Measurements from ENCODE around the gene GMCL2. TPM values are rescaled to one million over a fixed set of nuclear protein-coding genes. Genes with fewer than 3 reads are reported as not detected.

The GMCL2 gene
- total RNA-seq, 2 experiments from 2014 or later, result not detected

GRCh38 chr5:178141550-178141949 is 45.6 kb downstream of the GMCL2 start:
- no peaks in the 10 kb centered on the region for H3K4me1 ChIP-seq (ENCODE audit: insufficient read depth, low read length, poor library complexity, severe bottlenecking)
- TF ChIP-seq EZH2phosphoT487 (IDR thresholded peaks at IDR 0.05; ENCODE audit: borderline replicate concordance, low read depth, low read length) (no peak), CTCF (conservative IDR thresholded peaks at IDR 0.05; ENCODE audit: low read length) (no peak)
- peaks cover 93% of the 10 kb centered on the region for H3K36me3 ChIP-seq (ENCODE audit: insufficient read depth, low read length)
- H3K9me2 ChIP-seq (ENCODE audit: insufficient read depth, low read length), result no peaks in the 10 kb centered on the region
- CTCF ChIA-PET (ENCODE audit: unreplicated experiment), result no interaction called here
- H3K79me2 ChIP-seq (ENCODE audit: insufficient read depth, low read depth, low read length), result no peaks in the 10 kb centered on the region
- no peaks in the 10 kb centered on the region for H4K20me1 ChIP-seq (ENCODE audit: insufficient read depth, low read length)
- BruUV-seq (replicated peaks), result TSS peak; percentile 25
- H3K27ac ChIP-seq (ENCODE audit: low read depth, low read length, poor library complexity, severe bottlenecking), result no peak overlapping the region
- no peak overlapping the region for H3K4me3 ChIP-seq (ENCODE audit: low read depth, low read length, poor library complexity, severe bottlenecking)
- intact Hi-C loops (cut with micrococcal nuclease; ENCODE audit: unreplicated experiment), result no loop called here
- POLR2A ChIA-PET, result no interaction called here
- no peak for DNase-seq (ENCODE audit: low spot score)
- no peak overlapping the region for H2AFZ ChIP-seq (ENCODE audit: low read length)
- no peaks in the 10 kb centered on the region for H3K9me3 ChIP-seq (ENCODE audit: low read length)
- H3K4me2 ChIP-seq (ENCODE audit: low read length), result no peak overlapping the region

GRCh38 chr5:178137991-178138390 is 49.2 kb downstream of the GMCL2 start:
- DNase-seq (ENCODE audit: low spot score), result no peak
- Histone ChIP-seq H4K20me1 (ENCODE audit: insufficient read depth, low read length) (no peaks in the 10 kb centered on the region), H2AFZ (ENCODE audit: low read length) (no peak overlapping the region), H3K4me2 (ENCODE audit: low read length) (no peak overlapping the region), H3K79me2 (ENCODE audit: insufficient read depth, low read depth, low read length) (no peaks in the 10 kb centered on the region; the same call in 1 of the 2 replicates), H3K9me3 (ENCODE audit: low read length) (no peaks in the 10 kb centered on the region), H3K4me1 (ENCODE audit: insufficient read depth, low read length, poor library complexity, severe bottlenecking) (no peaks in the 10 kb centered on the region), H3K4me3 (ENCODE audit: low read depth, low read length, poor library complexity, severe bottlenecking) (no peak overlapping the region), H3K36me3 (ENCODE audit: insufficient read depth, low read length) (peaks cover 93% of the 10 kb centered on the region), H3K27ac (ENCODE audit: low read depth, low read length, poor library complexity, severe bottlenecking) (no peak overlapping the region), H3K9me2 (ENCODE audit: insufficient read depth, low read length) (no peaks in the 10 kb centered on the region)
- no TSS peak for BruUV-seq (replicated peaks)
- intact Hi-C loops (cut with micrococcal nuclease; ENCODE audit: unreplicated experiment), result no loop called here
- ChIA-PET POLR2A (interaction anchor here (0.7 to 0.8 kb wide), 2 partner anchors 15 to 16 kb away, joined by 3 read pairs; partner anchors contain the start of gene NHP2), CTCF (ENCODE audit: unreplicated experiment) (interaction anchor here (1.1 kb wide), 1 partner anchor 35 kb away, joined by 3 read pairs; no protein-coding TSS in a partner anchor)
- TF ChIP-seq EZH2phosphoT487 (IDR thresholded peaks at IDR 0.05; ENCODE audit: borderline replicate concordance, low read depth, low read length) (no peak), CTCF (conservative IDR thresholded peaks at IDR 0.05; ENCODE audit: low read length) (no peak)

DNA sequence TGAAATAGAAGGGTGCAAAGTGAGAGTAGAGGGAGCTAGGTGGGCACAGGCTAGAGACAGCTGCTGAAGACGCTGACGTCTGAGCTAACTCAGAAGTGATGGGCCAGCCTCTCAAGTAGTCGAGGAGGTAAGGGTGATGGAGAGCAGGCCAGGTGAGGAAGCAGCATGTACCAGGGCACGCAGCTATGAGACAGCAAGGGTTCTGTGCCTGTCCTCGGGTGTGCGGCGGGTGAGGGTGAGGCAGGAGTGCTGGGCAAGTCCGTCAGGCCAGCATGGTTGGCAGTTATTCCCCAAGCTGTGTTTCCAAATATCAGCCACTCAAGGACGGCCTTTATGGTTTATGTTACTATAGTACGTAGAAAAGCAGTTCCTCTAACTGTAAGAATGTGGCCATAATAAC is 50.2 kb downstream of the GMCL2 start:
- BruUV-seq (replicated peaks), result no TSS peak
- POLR2A ChIA-PET, result interaction anchor here (3.0 kb wide), 1 partner anchor 17 kb away, joined by 13 read pairs; no protein-coding TSS in a partner anchor
- H3K9me3 ChIP-seq (ENCODE audit: low read length), result no peaks in the 10 kb centered on the region
- peaks cover 7% of the 10 kb centered on the region; the same call in 1 of the 2 replicates for H3K79me2 ChIP-seq (ENCODE audit: insufficient read depth, low read depth, low read length)
- H3K27ac ChIP-seq (ENCODE audit: low read depth, low read length, poor library complexity, severe bottlenecking), result no peak overlapping the region
- H4K20me1 ChIP-seq (ENCODE audit: insufficient read depth, low read length), result no peaks in the 10 kb centered on the region
- H3K4me3 ChIP-seq (ENCODE audit: low read depth, low read length, poor library complexity, severe bottlenecking), result no peak overlapping the region
- intact Hi-C loops (cut with micrococcal nuclease; ENCODE audit: unreplicated experiment), result no loop called here
- peaks cover 5% of the 10 kb centered on the region for H3K4me1 ChIP-seq (ENCODE audit: insufficient read depth, low read length, poor library complexity, severe bottlenecking)
- DNase-seq (ENCODE audit: low spot score), result no peak
- H3K36me3 ChIP-seq (ENCODE audit: insufficient read depth, low read length), result peaks cover 84% of the 10 kb centered on the region
- CTCF ChIA-PET (ENCODE audit: unreplicated experiment), result interaction anchor here (1.1 kb wide), 1 partner anchor 34 kb away, joined by 3 read pairs; no protein-coding TSS in a partner anchor
- H3K4me2 ChIP-seq (ENCODE audit: low read length), result no peak overlapping the region
- H2AFZ ChIP-seq (ENCODE audit: low read length), result no peak overlapping the region
- H3K9me2 ChIP-seq (ENCODE audit: insufficient read depth, low read length), result no peaks in the 10 kb centered on the region
- TF ChIP-seq EZH2phosphoT487 (IDR thresholded peaks at IDR 0.05; ENCODE audit: borderline replicate concordance, low read depth, low read length), result no peak
- no peak for TF ChIP-seq CTCF (conservative IDR thresholded peaks at IDR 0.05; ENCODE audit: low read length)

Data from OCI-LY7 (cell line).